Measurements from ENCODE around the gene LPO. TPM values are rescaled to one million over a fixed set of nuclear protein-coding genes. Genes with fewer than 3 reads are reported as not detected.

Gene LPO
- 0.24 and 1.0 TPM in 2 replicates for total RNA-seq
- 0.29 TPM in 1 of 2 replicates, not detected in the other for polyA plus RNA-seq

DNA sequence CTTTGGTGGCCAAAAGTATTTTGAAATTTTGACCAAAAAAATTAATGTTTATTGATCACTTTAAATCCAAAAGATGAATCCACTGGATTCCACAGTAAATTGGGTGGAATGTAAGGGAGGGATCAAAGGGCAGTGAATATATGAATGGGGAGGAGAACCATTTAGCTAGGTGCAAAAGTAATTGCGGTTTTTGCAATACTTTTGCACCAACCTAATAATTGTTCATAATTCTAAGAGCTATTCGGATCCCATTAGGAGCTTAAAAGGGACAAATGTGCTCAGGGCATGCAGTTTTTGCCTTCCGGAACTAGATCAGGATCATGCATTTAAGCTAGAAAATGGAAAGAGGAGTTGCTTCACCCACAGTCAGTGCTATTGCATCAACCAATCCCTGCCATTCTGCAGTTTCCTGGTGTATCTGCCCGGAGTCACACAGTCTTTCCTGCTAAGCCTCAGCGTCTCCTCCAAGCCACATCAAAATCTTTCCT, at the start of gene LPO:
Gene LPO (plus strand): TSS at position 438 of the 488 bp plus-strand sequence. CDS start 4,396 bp downstream, outside the sequence.
- no peak within 1 kb of the TSS for H2AFZ ChIP-seq
- H4K20me1 ChIP-seq (ENCODE audit: insufficient read depth, poor library complexity, severe bottlenecking), result no peaks in the 10 kb centered on the region
- no peak within 1 kb of the TSS for H3K4me3 ChIP-seq
- 73% methylated on average over 5 of the region's 5 CpGs for WGBS (ENCODE audit: low lambda C conversion rate, missing lambda C conversion rate)
- H3K4me1 ChIP-seq (ENCODE audit: insufficient read depth), result no peaks in the 10 kb centered on the region
- H3K4me2 ChIP-seq, result no peak within 1 kb of the TSS
- no peaks in the 10 kb centered on the region for H3K36me3 ChIP-seq (replicated peaks; ENCODE audit: insufficient read depth, low read depth)
- H3K9me3 ChIP-seq (ENCODE audit: low read depth), result no peaks in the 10 kb centered on the region
- TF ChIP-seq, protein P1, sequence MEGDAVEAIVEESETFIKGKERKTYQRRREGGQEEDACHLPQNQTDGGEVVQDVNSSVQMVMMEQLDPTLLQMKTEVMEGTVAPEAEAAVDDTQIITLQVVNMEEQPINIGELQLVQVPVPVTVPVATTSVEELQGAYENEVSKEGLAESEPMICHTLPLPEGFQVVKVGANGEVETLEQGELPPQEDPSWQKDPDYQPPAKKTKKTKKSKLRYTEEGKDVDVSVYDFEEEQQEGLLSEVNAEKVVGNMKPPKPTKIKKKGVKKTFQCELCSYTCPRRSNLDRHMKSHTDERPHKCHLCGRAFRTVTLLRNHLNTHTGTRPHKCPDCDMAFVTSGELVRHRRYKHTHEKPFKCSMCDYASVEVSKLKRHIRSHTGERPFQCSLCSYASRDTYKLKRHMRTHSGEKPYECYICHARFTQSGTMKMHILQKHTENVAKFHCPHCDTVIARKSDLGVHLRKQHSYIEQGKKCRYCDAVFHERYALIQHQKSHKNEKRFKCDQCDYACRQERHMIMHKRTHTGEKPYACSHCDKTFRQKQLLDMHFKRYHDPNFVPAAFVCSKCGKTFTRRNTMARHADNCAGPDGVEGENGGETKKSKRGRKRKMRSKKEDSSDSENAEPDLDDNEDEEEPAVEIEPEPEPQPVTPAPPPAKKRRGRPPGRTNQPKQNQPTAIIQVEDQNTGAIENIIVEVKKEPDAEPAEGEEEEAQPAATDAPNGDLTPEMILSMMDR (IDR thresholded peaks at IDR 0.05; ENCODE audit: poor library complexity), result no peak
- TF ChIP-seq EZH2 (IDR thresholded peaks at IDR 0.05; ENCODE audit: borderline replicate concordance) (no peak), EZH2phosphoT487 (IDR thresholded peaks at IDR 0.05; ENCODE audit: low read depth, severe bottlenecking, unreplicated experiment) (no peak)
- peaks cover 50% of the 10 kb centered on the region for H3K27me3 ChIP-seq
- H3K9me2 ChIP-seq (replicated peaks; ENCODE audit: insufficient read depth), result no peaks in the 10 kb centered on the region
- no peaks in the 10 kb centered on the region for H3K79me2 ChIP-seq
- no peak within 1 kb of the TSS for H3K27ac ChIP-seq
- no peak for DNase-seq (ENCODE audit: low spot score)

DNA sequence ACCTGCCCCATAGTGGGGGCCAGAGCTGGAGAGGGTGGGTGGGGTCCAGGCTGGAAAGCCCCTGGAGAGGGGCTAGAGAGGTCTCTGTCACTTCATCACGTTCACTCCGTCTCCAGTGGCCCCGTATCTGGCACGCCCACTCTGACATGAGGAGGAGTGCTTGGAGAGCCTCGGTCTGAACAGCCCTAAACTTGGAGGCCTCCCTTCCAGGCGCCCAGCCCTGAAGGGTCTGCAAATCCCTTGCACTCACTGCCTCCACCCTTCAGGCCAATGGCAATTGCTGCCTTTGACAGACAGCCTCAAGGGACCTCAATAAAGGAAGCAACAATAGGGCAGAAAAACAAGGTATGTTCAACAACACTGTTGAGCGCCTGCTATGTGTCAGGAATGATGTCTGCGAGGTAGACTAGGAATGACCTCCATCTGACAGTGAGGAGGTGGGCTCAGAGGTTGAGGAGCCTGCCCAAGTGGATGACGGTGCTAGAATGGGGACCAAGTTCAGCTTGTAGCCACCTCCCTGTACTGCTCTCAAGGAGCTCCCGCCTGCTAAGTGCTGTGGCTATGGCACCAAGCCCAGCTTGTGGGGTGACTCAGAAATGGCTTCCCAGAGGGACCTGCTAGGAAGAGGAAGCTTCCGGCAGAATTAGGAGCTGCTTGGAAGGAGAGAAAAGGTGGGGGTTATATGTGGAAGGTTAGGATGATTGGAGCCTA, 48.8 kb upstream of the LPO start:
- Histone ChIP-seq H3K4me2 (no peak overlapping the region), H3K36me3 (replicated peaks; ENCODE audit: insufficient read depth, low read depth) (no peaks in the 10 kb centered on the region), H3K4me1 (ENCODE audit: insufficient read depth) (no peaks in the 10 kb centered on the region), H3K9me2 (replicated peaks; ENCODE audit: insufficient read depth) (no peaks in the 10 kb centered on the region), H3K79me2 (no peaks in the 10 kb centered on the region), H3K27me3 (peaks cover 4% of the 10 kb centered on the region), H3K4me3 (no peak overlapping the region), H3K27ac (no peak overlapping the region), H2AFZ (no peak overlapping the region), H4K20me1 (ENCODE audit: insufficient read depth, poor library complexity, severe bottlenecking) (no peaks in the 10 kb centered on the region), H3K9me3 (ENCODE audit: low read depth) (no peaks in the 10 kb centered on the region)
- DNase-seq (ENCODE audit: low spot score), result no peak
- WGBS (ENCODE audit: low lambda C conversion rate, missing lambda C conversion rate), result 78% methylated on average over 11 of the region's 11 CpGs
- no peak for TF ChIP-seq EZH2phosphoT487 (IDR thresholded peaks at IDR 0.05; ENCODE audit: low read depth, severe bottlenecking, unreplicated experiment)
- TF ChIP-seq, protein P1 (IDR thresholded peaks at IDR 0.05; ENCODE audit: poor library complexity), result no peak
- no peak for TF ChIP-seq EZH2 (IDR thresholded peaks at IDR 0.05; ENCODE audit: borderline replicate concordance)

DNA sequence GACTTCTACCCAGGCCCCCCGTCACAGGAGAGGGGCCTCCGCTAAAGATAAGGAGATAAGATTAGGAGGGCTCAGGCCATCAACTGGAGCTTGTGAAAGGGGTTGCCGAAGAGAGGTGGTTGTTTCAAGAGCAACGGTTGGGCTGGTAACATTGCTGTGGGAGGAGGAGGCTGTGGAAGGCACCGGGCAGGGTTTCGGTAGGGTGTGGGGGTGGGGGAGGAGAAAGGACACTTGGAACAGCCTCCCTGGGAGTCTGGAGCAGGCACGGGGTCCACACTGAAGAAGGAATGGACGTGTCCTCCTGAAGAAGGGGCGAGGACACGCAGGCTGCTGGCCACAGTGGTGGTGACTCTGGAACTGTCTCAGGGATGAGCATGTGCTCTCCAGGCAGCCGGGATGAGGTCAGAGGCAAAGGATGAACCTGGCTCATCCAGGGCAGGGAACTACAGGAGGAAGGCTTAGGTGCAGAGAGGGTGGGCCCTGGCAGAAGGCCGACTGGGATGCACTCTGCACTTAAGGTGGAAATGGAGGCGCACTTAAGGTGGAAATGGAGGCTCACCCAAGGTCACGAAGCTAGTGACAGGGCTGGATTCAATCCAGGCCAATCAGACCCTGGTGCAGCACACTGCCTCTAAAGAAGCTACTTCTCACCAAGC, 47.0 kb upstream of the LPO start:
- Histone ChIP-seq H3K79me2 (no peaks in the 10 kb centered on the region), H3K9me2 (replicated peaks; ENCODE audit: insufficient read depth) (no peaks in the 10 kb centered on the region), H3K36me3 (replicated peaks; ENCODE audit: insufficient read depth, low read depth) (no peaks in the 10 kb centered on the region), H3K4me2 (no peak overlapping the region), H4K20me1 (ENCODE audit: insufficient read depth, poor library complexity, severe bottlenecking) (no peaks in the 10 kb centered on the region), H3K27me3 (peaks cover 4% of the 10 kb centered on the region), H2AFZ (no peak overlapping the region), H3K9me3 (ENCODE audit: low read depth) (no peaks in the 10 kb centered on the region), H3K4me1 (ENCODE audit: insufficient read depth) (no peaks in the 10 kb centered on the region), H3K4me3 (no peak overlapping the region), H3K27ac (no peak overlapping the region)
- no peak for TF ChIP-seq EZH2 (IDR thresholded peaks at IDR 0.05; ENCODE audit: borderline replicate concordance)
- no peak for TF ChIP-seq EZH2phosphoT487 (IDR thresholded peaks at IDR 0.05; ENCODE audit: low read depth, severe bottlenecking, unreplicated experiment)
- TF ChIP-seq, protein P1 (IDR thresholded peaks at IDR 0.05; ENCODE audit: poor library complexity), result no peak
- 33% methylated on average over 8 of the region's 14 CpGs for WGBS (ENCODE audit: low lambda C conversion rate, missing lambda C conversion rate)
- DNase-seq (ENCODE audit: low spot score), result no peak

All from hepatocyte (in vitro differentiated cells).